DMS 273 (cell line): ENCODE measurements around the gene FBXL17.
A peak's percentile ranks its signal among the peaks of the same experiment; 100 is the strongest.
"Not testable (repeated sequence)": the region's sequence is repeated elsewhere in the genome, so short reads cannot be mapped to it uniquely, and the experiment has no call there.

Experiments
- DNase-seq: peaks from one replicate; lab custom pipeline; 2025; ENCODE audit not compliant: unreplicated experiment; lab: John Stamatoyannopoulos, UW

The FBXL17 gene

GRCh38 chr5:108168915-108169314 is 213.0 kb downstream of the FBXL17 start:
- DNase-seq: peak; percentile 8

GRCh38 chr5:108167174-108167573 is 214.7 kb downstream of the FBXL17 start:
- DNase-seq: no peak

DNA sequence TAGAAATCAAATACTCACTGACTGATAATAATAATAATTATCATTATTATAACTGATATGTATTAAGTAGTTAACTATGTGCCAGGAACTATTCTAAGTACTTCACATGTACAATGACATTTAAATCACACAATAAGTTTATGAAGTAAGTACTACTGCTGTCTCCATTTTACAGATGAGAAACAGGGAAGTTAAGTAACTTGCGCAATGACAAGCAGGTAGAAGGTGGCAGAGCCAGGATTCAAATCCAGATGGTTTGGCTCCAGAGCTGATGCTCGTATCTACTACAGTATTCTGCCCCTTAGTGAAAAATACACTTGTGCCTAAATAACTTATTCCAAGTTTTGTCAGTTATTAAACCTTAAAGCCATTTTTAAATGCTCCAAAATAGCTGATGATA is 217.3 kb downstream of the FBXL17 start:
- no peak for DNase-seq

- not testable (repeated sequence) for DNase-seq
Measured at GRCh38 chr5:108152854-108153253, 229.0 kb downstream of the FBXL17 start.

GRCh38 chr5:108149369-108149768 is 232.5 kb downstream of the FBXL17 start:
- DNase-seq: no peak

GRCh38 chr5:108148715-108149139 is 233.2 kb downstream of the FBXL17 start:
- DNase-seq: peak; percentile 43

DNA sequence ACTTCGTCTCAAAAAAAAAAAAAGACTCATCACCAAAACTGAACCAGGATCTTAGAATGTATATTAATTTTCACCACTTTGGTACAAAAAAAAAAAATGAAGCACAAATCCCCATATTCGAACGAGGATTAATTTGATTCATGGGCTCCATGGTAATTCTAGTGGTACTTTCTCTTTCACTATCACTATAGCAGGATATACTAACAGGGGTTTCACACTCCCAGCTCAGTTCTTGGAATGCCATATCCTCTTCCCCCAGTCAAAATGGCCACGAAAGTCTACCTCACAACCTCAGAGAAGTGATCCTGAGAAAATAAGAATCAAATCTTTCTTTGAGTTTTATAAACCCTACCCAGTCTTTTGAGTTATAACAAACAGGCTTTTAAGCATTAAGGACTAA is 235.7 kb downstream of the FBXL17 start:
- no peak for DNase-seq

DNA sequence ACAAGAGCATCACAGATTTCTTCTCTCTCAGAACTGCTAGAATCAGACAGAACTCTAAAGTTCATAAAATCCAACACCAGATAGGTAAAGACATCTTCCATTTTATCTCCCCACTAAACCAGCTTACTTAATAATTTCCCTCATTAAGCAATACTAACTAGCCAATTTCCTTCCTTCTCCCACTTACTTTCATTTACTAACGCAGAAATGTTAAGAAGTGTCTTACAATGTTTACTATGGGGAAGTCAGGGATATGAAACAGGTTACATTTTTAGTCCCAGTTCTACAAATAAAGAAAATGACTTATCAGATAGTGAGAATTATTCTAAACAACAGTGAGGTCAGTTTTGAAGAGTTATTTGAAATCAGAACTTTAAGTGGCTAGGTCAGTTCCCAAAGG is 236.5 kb downstream of the FBXL17 start:
- no peak for DNase-seq

- peak; percentile 9 for DNase-seq
Measured at GRCh38 chr5:108144332-108144731, 237.6 kb downstream of the FBXL17 start.

GRCh38 chr5:108143581-108143980 is 238.3 kb downstream of the FBXL17 start:
- DNase-seq: no peak

GRCh38 chr5:108141676-108142075 is 240.2 kb downstream of the FBXL17 start:
- no peak for DNase-seq

DNA sequence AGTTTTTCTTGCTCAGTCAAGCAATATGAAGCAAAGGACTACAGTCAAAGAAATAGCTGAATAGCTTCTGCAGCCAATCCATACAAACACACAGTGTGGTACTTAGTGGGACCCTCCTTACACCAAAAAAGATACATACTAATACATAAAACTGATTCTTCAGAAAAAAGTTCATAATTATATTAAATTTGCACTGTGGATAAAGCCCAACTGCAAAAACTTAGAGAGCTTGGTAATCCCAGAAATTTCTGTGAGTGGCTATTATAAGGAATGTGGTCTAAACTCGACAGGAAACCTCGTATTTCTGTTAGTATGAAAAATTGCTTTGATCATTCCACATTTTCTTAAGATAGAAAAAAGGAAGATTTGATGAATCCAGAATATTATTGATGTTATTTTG is 245.4 kb downstream of the FBXL17 start:
- DNase-seq: no peak

- no peak for DNase-seq
Measured at GRCh38 chr5:108129129-108129528, 252.8 kb downstream of the FBXL17 start.

- no peak for DNase-seq
Measured at GRCh38 chr5:108125771-108126511, 256.0 kb downstream of the FBXL17 start.

GRCh38 chr5:108124596-108124995 is 257.3 kb downstream of the FBXL17 start:
- no peak for DNase-seq

DNA sequence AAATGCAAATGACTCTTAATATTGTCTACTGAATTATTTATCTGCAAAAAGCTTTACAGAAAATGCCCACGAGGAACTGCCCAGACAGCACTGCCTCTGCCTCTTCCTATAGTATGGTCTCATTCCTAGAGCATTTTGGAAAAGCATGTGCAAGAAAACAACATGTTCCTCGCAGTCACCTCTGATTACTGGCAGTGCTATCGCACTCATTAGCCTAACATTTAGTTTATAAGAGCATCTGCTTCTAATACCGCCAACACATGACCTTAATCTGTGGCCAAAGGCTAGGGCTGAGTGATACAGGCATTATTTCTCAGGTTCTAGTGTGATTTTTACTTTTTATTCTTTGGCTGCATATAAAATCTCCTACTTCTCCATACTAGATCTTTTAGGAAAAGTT is 259.2 kb downstream of the FBXL17 start:
- peak; percentile 59 for DNase-seq

GRCh38 chr5:108118813-108119514 is 262.9 kb downstream of the FBXL17 start:
- no peak for DNase-seq

DNA sequence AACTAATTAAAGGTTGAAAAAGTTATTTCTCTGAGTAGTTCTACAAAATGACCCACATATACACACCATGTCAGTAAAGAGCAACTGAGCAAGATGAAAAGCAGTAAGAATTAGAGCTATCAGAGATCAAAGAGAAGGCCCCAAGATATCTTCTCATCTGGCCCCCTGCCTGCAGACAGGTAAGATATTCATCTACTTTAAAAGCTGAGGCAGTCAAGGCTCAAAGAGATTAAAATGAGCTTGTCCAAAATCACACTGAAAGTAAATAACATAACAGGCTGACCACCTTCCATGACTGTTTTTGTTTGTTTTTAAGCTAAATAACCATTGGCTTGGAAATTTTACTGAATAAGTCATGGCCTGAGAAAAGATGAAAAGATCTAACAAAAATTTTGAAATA is 266.2 kb downstream of the FBXL17 start:
- no peak for DNase-seq

DNA sequence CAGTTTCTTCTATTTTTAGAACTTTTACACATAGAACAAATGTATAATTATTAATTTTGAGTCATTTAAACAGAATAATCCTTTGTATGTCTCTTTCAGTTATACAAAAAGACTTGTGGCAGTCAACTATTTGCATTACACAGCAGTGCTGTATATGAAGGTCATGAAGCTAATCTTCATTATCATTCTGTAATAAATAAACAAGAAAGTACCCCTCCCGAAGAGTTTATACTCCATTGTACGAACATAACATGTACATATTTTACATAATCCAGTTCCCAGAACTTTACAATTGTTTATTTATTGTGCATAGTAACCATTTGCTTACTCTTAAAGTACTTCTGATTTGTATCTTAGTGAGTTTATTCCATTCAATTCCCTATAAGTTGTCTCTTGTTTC is 267.9 kb downstream of the FBXL17 start:
- no peak for DNase-seq

DNA sequence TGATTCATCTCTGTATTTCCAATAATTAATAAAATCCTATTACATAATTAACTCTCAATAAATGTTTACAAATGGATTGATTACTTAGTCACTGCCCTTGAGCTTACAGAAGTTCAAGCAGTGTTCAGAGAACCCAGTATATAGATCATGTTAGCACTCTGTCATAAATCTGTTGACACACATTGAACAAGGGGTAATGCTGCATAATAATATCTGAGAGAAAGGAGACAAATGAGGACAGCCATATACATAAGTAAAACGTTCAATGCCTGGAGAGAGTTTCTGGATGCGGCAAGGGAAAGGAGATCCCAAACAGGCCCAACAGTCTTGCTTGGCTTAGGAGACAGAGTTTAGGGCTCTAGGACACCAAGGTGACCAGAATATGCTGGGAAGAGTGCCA is 270.2 kb downstream of the FBXL17 start:
- no peak for DNase-seq

GRCh38 chr5:108109059-108109458 is 272.8 kb downstream of the FBXL17 start:
- DNase-seq: no peak

DNA sequence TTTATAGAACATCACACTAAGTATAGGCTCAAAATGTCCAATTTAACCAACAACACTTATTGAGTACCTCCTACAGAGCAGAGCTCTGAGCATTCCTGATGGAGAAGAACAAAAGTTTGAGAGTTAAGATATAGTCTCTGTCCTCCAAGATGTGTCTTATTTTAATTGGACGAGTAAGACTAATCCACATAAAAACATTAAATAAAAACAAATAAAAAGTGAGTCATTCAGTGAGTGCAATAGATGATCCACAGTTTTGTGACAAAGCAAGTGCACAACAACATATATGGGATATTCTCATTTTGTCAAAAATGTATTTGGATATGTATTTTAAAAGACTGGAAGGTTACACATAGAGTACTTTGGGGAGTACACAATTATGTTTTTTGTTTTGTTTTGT is 277.4 kb downstream of the FBXL17 start:
- DNase-seq: no peak

- no peak for DNase-seq
Measured at GRCh38 chr5:108102463-108102862, 279.4 kb downstream of the FBXL17 start.
